Activated CD8-positive, alpha-beta memory T cell treated with anti-CD3 and anti-CD28 coated beads for 48 hours (primary cell): ENCODE results near the gene FASLG.
"Not testable (repeated sequence)": the region's sequence is repeated elsewhere in the genome, so short reads cannot be mapped to it uniquely, and the experiment has no call there.

Experiments
- DNase-seq, 3 experiments: peaks; one replicate each; pipeline ENCODE4 v3.0.0-alpha.2; 2020; ENCODE audit warnings: low read depth in 2 of 3, low spot score in 2 of 3

Gene FASLG

GRCh38 chr1:172658871-172659453 is at the start of gene FASLG:
TSS of gene FASLG (plus strand) at chr1:172659103. CDS start at chr1:172659202, 99 bp downstream.
- peak in 1 of 3 experiments; percentile 44 for DNase-seq

- DNase-seq, result no peak
These were observed 49.4 kb upstream of the FASLG start for GRCh38 chr1:172609528-172609927.

- no peak for DNase-seq
These were observed 46.4 kb upstream of the FASLG start for GRCh38 chr1:172612478-172612877.

GRCh38 chr1:172613294-172613693 is 45.6 kb upstream of the FASLG start:
- DNase-seq, result no peak

- DNase-seq, result no peak
These were observed 42.7 kb upstream of the FASLG start for GRCh38 chr1:172616195-172616594.

- no peak for DNase-seq
These were observed 42.3 kb upstream of the FASLG start for GRCh38 chr1:172616636-172617035.

GRCh38 chr1:172620603-172621002 is 38.3 kb upstream of the FASLG start:
- DNase-seq, result not testable (repeated sequence)

- no peak for DNase-seq
These were observed 36.4 kb upstream of the FASLG start for GRCh38 chr1:172622541-172622940.

- DNase-seq, result no peak
These were observed 35.2 kb upstream of the FASLG start for GRCh38 chr1:172623748-172624147.

- no peak for DNase-seq
These were observed 32.1 kb upstream of the FASLG start for GRCh38 chr1:172626845-172627244.

GRCh38 chr1:172627702-172628101 is 31.2 kb upstream of the FASLG start:
- DNase-seq, result no peak

- no peak for DNase-seq
These were observed 30.5 kb upstream of the FASLG start for GRCh38 chr1:172628401-172628800.

- DNase-seq, result no peak
These were observed 29.7 kb upstream of the FASLG start for GRCh38 chr1:172629170-172629569.

GRCh38 chr1:172629638-172630037 is 29.3 kb upstream of the FASLG start:
- DNase-seq, result no peak

- DNase-seq, result no peak
These were observed 28.7 kb upstream of the FASLG start for GRCh38 chr1:172630056-172630818.

GRCh38 chr1:172630868-172631267 is 28.0 kb upstream of the FASLG start:
- no peak for DNase-seq

GRCh38 chr1:172637522-172637921 is 21.4 kb upstream of the FASLG start:
- DNase-seq, result no peak

GRCh38 chr1:172638249-172638648 is 20.7 kb upstream of the FASLG start:
- no peak for DNase-seq

- peak in 2 of 3 experiments; percentile 58 to 60 for DNase-seq
These were observed 19.7 kb upstream of the FASLG start for GRCh38 chr1:172638885-172639831.

- DNase-seq, result no peak
These were observed 18.8 kb upstream of the FASLG start for GRCh38 chr1:172640111-172640510.

GRCh38 chr1:172641492-172641891 is 17.4 kb upstream of the FASLG start:
- no peak for DNase-seq

GRCh38 chr1:172642970-172643369 is 15.9 kb upstream of the FASLG start:
- DNase-seq, result no peak
